ENCODE measurements around the gene FBN2. TPM values are rescaled to one million over a fixed set of nuclear protein-coding genes. Genes with fewer than 3 reads are reported as not detected.

The FBN2 gene
- polyA plus RNA-seq, 1 donor from 2014 or later: 1.6 TPM

GRCh38 chr5:128287740-128288139 lies 250.3 kb downstream of the FBN2 start:
- H3K9ac ChIP-seq (ENCODE audit: low read length): no peak overlapping the region
- no peak for TF ChIP-seq CTCF (IDR thresholded peaks at IDR 0.05; ENCODE audit: poor library complexity, severe bottlenecking)
- TF ChIP-seq, protein P1, sequence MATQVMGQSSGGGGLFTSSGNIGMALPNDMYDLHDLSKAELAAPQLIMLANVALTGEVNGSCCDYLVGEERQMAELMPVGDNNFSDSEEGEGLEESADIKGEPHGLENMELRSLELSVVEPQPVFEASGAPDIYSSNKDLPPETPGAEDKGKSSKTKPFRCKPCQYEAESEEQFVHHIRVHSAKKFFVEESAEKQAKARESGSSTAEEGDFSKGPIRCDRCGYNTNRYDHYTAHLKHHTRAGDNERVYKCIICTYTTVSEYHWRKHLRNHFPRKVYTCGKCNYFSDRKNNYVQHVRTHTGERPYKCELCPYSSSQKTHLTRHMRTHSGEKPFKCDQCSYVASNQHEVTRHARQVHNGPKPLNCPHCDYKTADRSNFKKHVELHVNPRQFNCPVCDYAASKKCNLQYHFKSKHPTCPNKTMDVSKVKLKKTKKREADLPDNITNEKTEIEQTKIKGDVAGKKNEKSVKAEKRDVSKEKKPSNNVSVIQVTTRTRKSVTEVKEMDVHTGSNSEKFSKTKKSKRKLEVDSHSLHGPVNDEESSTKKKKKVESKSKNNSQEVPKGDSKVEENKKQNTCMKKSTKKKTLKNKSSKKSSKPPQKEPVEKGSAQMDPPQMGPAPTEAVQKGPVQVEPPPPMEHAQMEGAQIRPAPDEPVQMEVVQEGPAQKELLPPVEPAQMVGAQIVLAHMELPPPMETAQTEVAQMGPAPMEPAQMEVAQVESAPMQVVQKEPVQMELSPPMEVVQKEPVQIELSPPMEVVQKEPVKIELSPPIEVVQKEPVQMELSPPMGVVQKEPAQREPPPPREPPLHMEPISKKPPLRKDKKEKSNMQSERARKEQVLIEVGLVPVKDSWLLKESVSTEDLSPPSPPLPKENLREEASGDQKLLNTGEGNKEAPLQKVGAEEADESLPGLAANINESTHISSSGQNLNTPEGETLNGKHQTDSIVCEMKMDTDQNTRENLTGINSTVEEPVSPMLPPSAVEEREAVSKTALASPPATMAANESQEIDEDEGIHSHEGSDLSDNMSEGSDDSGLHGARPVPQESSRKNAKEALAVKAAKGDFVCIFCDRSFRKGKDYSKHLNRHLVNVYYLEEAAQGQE (IDR thresholded peaks at IDR 0.05; ENCODE audit: borderline replicate concordance): no peak
- no peak for TF ChIP-seq MXI1 (conservative IDR thresholded peaks at IDR 0.05; ENCODE audit: poor library complexity, severe bottlenecking)
- no peak for TF ChIP-seq EZH2 (IDR thresholded peaks at IDR 0.05; ENCODE audit: borderline replicate concordance, insufficient read depth, low read length, poor library complexity, severe bottlenecking)
- no peak for TF ChIP-seq TAF1 (IDR thresholded peaks at IDR 0.05; ENCODE audit: low read depth)
- TF ChIP-seq SMC3 (conservative IDR thresholded peaks at IDR 0.05; ENCODE audit: poor library complexity): no peak
- TF ChIP-seq EP300 (conservative IDR thresholded peaks at IDR 0.05; ENCODE audit: poor library complexity, severe bottlenecking): no peak
- no peak for TF ChIP-seq RAD21 (conservative IDR thresholded peaks at IDR 0.05)
- no peak for TF ChIP-seq POLR2AphosphoS5 (IDR thresholded peaks at IDR 0.05)
- no peaks in the 10 kb centered on the region for H3K79me2 ChIP-seq (replicated peaks; ENCODE audit: insufficient read depth, low read length)
- no peak overlapping the region for H3K4me2 ChIP-seq (ENCODE audit: low read length)
- no peaks in the 10 kb centered on the region for H4K20me1 ChIP-seq (ENCODE audit: insufficient read depth)
- H2AFZ ChIP-seq (ENCODE audit: low read depth, low read length): no peak overlapping the region
- no peaks in the 10 kb centered on the region for H3K9me3 ChIP-seq (ENCODE audit: low read length)
- no peaks in the 10 kb centered on the region for H3K9me2 ChIP-seq (ENCODE audit: insufficient read depth, low read length)
- no peak overlapping the region for H3K27ac ChIP-seq (ENCODE audit: low read length)
- no peaks in the 10 kb centered on the region for H3K27me3 ChIP-seq (ENCODE audit: insufficient read depth, low read depth, low read length)
- H3F3A ChIP-seq (ENCODE audit: insufficient read depth, low read length, poor library complexity, severe bottlenecking): no peaks in the 10 kb centered on the region
- H3K36me3 ChIP-seq (ENCODE audit: insufficient read depth, low read length): no peaks in the 10 kb centered on the region
- H3K4me3 ChIP-seq (ENCODE audit: low read length): no peak overlapping the region

DNA sequence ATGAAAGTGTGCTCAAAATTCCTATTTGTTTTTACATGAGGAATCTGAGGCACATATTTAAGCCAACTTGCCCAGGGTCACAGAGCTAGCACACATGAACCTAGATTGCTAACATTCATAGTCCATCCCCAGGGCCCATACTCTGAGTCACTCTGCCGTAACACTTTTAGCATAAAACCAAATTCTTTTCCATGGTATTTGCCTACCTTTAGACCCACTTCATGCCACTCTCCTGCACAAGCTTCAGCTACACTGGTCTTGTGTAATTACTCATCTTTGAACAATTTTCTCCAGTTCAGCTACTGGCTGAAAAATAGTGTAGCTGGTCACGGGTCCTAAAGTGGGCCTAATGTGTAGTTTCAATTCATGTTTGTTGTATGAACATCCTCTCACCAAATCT lies 253.8 kb downstream of the FBN2 start:
- no peaks in the 10 kb centered on the region for H3K36me3 ChIP-seq (ENCODE audit: insufficient read depth, low read length)
- H3K9me2 ChIP-seq (ENCODE audit: insufficient read depth, low read length): no peaks in the 10 kb centered on the region
- no peaks in the 10 kb centered on the region for H4K20me1 ChIP-seq (ENCODE audit: insufficient read depth)
- H3K27me3 ChIP-seq (ENCODE audit: insufficient read depth, low read depth, low read length): no peaks in the 10 kb centered on the region
- no peak for TF ChIP-seq RAD21 (conservative IDR thresholded peaks at IDR 0.05)
- TF ChIP-seq SMC3 (conservative IDR thresholded peaks at IDR 0.05; ENCODE audit: poor library complexity): no peak
- TF ChIP-seq POLR2AphosphoS5 (IDR thresholded peaks at IDR 0.05): no peak
- TF ChIP-seq CTCF (IDR thresholded peaks at IDR 0.05; ENCODE audit: poor library complexity, severe bottlenecking): no peak
- no peak for TF ChIP-seq TAF1 (IDR thresholded peaks at IDR 0.05; ENCODE audit: low read depth)
- TF ChIP-seq EZH2 (IDR thresholded peaks at IDR 0.05; ENCODE audit: borderline replicate concordance, insufficient read depth, low read length, poor library complexity, severe bottlenecking): no peak
- TF ChIP-seq EP300 (conservative IDR thresholded peaks at IDR 0.05; ENCODE audit: poor library complexity, severe bottlenecking): no peak
- no peak for TF ChIP-seq MXI1 (conservative IDR thresholded peaks at IDR 0.05; ENCODE audit: poor library complexity, severe bottlenecking)
- TF ChIP-seq, protein P1 (IDR thresholded peaks at IDR 0.05; ENCODE audit: borderline replicate concordance): no peak
- H3K27ac ChIP-seq (ENCODE audit: low read length): no peak overlapping the region
- H2AFZ ChIP-seq (ENCODE audit: low read depth, low read length): no peak overlapping the region
- H3K9ac ChIP-seq (ENCODE audit: low read length): no peak overlapping the region
- H3K4me2 ChIP-seq (ENCODE audit: low read length): no peak overlapping the region
- no peaks in the 10 kb centered on the region for H3K9me3 ChIP-seq (ENCODE audit: low read length)
- H3K4me3 ChIP-seq (ENCODE audit: low read length): no peak overlapping the region
- no peaks in the 10 kb centered on the region for H3F3A ChIP-seq (ENCODE audit: insufficient read depth, low read length, poor library complexity, severe bottlenecking)
- H3K79me2 ChIP-seq (replicated peaks; ENCODE audit: insufficient read depth, low read length): no peaks in the 10 kb centered on the region
